ENCODE data around the gene CYP2F1.
"Not testable (repeated sequence)": the region's sequence is repeated elsewhere in the genome, so short reads cannot be mapped to it uniquely, and the experiment has no call there.

Gene CYP2F1

GRCh38 chr19:41126765-41127203 is 12.6 kb downstream of the CYP2F1 start:
- DNase-seq (ENCODE audit: low read depth in 1 of 2, low spot score in 1 of 2) = not testable (repeated sequence)

GRCh38 chr19:41127362-41127761 is 13.1 kb downstream of the CYP2F1 start:
- DNase-seq (ENCODE audit: low read depth in 1 of 2, low spot score in 1 of 2) = not testable (repeated sequence)

- peak; percentile 71 to 85 for DNase-seq (ENCODE audit: low read depth in 1 of 2, low spot score in 1 of 2)
Observed at GRCh38 chr19:41127801-41128300, 13.6 kb downstream of the CYP2F1 start.

DNA sequence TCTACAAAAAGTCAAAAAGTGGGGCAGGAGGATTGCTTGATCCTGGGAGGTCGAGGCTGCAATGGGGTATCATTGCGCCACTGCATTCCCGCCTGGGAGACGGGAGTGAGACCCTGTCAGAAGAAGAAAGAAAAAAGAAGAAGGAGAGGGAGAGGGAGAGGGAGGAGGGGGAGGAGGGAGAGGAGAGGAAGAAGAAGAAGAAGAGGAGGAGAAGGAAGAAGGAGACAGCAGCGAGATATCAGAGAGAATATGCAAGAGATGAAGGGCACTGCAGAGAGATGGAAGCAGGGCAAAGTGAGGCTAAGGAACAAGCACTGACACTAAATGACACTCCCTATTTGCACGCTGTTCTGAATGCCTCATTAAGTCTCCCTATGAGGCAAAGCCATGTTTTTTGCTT is 14.5 kb downstream of the CYP2F1 start:
- DNase-seq (ENCODE audit: low read depth in 1 of 2, low spot score in 1 of 2) = no peak

DNA sequence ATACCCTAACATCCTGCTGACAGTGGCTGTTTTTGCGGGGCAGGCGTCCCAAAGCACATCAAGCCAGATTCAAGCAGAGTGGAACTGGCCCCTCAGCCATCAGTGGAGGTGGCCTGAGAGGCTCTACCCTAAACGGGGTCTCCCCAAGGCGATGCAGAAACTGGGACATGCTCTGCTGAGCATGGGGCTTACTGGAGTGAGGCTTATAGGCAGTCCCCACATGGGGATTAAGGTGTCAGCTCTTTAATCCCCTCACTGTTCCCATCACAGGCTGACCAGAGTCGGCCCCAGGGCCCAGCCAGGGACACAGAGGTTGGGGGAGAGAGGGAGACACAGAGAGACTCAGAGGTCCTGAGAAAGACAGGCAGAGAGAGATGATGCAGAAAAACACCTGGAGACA is 17.0 kb downstream of the CYP2F1 start:
- no peak for DNase-seq (ENCODE audit: low read depth in 1 of 2, low spot score in 1 of 2)

DNA sequence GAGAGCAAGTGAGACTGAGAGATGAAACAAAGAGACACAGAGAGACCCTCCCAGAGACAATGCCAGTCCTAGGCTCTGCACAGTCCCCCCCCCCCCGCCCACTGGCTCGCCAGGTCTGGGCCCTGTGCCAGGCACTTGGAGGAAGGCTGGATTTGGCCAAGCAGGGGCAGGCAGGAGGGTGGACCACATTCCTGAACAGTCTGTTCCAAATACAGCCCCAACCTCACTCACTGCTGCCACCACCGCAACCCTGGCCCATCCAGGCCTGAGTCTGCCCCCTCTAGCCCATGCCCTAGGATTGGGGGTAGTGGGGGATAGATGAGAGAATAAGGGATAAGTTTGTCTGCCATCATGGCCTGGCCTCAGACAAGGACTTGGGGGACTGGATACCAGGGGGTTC is 19.0 kb downstream of the CYP2F1 start:
- DNase-seq (ENCODE audit: low read depth in 1 of 2, low spot score in 1 of 2) = no peak

DNA sequence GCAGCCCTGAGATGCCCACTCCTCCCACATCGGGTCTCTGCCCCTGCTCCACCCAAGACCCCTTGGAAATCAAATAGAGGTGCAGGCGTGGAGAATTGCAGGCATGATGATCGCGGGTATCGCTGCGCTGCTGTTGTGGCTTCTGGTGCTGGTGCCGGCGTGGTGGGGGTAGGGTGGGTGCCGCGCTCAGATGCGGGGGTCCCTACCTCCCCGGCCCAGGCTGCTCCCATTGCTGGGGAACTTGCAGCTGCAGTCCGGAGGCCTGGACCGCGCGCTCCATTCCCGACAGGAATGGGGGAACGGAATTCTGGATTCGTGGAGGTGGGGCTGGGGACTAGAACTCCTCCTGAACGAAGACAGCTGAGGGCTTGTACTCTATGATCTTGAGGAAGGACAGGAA is 20.4 kb downstream of the CYP2F1 start:
- no peak for DNase-seq (ENCODE audit: low read depth in 1 of 2, low spot score in 1 of 2)

GRCh38 chr19:41135390-41136384 is 21.5 kb downstream of the CYP2F1 start:
- peak; percentile 27 to 28 for DNase-seq (ENCODE audit: low read depth in 1 of 2, low spot score in 1 of 2)

DNA sequence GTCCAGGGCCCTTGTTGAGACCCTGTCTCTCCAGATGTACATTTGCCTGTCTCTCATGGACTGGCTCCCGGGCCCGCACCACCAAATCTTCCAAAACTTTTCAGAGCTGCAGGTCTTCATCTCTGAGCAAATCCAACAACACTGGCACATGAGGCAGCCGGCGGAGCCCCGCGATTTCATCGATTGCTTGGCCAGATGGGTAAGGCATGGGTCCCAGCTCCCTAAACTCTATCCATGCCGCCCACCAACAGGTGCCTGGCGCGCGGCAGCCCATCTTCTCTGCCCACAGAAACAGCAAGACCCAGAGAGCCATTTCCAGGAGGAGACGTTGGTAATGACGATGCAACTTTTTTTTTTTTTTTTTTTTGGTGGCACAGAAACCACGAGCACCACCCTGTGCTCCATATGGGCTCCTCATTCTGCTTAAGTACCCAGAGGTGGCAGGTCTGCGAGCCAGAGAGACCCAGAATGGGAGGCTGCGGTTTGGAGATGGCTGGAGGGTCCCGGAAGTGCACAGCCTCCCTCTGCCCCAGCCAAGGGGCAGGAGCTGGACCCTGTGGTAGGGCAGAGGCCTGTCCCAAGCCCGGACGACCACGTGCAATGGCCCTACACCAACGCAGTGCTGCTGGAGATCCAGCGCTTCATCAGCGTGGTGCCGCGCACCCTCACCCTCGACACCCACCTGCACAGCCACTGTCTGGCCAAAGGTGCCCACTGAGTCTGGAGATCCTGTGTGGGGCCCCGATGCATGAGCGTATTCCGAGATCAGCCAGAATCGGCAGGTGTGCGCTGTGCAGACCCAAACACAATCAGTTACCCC is 22.6 kb downstream of the CYP2F1 start:
- DNase-seq (ENCODE audit: low read depth in 1 of 2, low spot score in 1 of 2) = no peak

GRCh38 chr19:41144403-41144802 is 30.2 kb downstream of the CYP2F1 start:
- peak; percentile 71 to 89 for DNase-seq (ENCODE audit: low read depth in 1 of 2, low spot score in 1 of 2)

GRCh38 chr19:41149831-41150230 is 35.6 kb downstream of the CYP2F1 start:
- DNase-seq (ENCODE audit: low read depth in 1 of 2, low spot score in 1 of 2) = no peak

DNA sequence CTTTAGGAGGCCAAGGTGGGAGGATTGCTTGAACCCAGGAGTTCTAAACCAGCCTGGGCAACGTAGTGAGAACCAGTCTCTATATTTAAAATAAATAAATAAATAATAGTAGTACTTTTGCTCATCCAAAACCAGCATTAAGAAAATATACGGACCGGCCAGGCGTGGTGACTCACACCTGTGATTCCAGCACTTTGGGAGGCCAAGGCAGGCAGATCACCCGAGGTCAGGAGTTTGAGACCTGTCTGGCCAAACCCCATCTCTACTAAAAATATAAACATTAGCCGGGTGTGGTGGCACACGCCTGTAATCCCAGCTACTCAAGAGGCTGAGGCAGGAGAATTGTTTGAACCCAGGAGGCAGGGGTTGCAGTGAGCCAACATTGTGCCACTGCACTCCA is 36.8 kb downstream of the CYP2F1 start:
- DNase-seq (ENCODE audit: low read depth in 1 of 2, low spot score in 1 of 2) = not testable (repeated sequence)

- DNase-seq (ENCODE audit: low read depth in 1 of 2, low spot score in 1 of 2) = no peak
Observed at GRCh38 chr19:41154060-41154459, 39.8 kb downstream of the CYP2F1 start.

GRCh38 chr19:41156207-41156606 is 42.0 kb downstream of the CYP2F1 start:
- DNase-seq (ENCODE audit: low read depth in 1 of 2, low spot score in 1 of 2) = no peak

DNA sequence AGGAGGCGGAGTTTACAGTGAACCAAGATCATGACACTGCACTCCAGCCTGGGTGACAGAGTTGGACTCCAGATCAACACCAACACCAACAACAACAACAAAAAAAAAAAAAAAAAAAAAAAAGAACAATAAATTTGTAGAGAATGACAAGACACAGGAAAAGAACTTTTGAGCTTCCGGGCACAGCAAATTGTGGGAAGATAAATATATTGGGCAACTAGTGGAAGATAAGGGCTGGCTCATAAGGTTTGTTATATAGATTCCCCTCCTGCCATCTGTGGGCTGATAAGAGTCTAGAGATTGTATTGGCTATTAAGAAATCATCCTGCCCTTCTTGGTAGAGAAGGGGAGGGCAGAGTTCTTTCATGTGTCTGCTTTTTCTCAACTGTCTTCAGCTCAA is 45.6 kb downstream of the CYP2F1 start:
- DNase-seq (ENCODE audit: low read depth in 1 of 2, low spot score in 1 of 2) = no peak

- DNase-seq (ENCODE audit: low read depth in 1 of 2, low spot score in 1 of 2) = no peak
Observed at GRCh38 chr19:41161903-41162302, 47.7 kb downstream of the CYP2F1 start.

DNA sequence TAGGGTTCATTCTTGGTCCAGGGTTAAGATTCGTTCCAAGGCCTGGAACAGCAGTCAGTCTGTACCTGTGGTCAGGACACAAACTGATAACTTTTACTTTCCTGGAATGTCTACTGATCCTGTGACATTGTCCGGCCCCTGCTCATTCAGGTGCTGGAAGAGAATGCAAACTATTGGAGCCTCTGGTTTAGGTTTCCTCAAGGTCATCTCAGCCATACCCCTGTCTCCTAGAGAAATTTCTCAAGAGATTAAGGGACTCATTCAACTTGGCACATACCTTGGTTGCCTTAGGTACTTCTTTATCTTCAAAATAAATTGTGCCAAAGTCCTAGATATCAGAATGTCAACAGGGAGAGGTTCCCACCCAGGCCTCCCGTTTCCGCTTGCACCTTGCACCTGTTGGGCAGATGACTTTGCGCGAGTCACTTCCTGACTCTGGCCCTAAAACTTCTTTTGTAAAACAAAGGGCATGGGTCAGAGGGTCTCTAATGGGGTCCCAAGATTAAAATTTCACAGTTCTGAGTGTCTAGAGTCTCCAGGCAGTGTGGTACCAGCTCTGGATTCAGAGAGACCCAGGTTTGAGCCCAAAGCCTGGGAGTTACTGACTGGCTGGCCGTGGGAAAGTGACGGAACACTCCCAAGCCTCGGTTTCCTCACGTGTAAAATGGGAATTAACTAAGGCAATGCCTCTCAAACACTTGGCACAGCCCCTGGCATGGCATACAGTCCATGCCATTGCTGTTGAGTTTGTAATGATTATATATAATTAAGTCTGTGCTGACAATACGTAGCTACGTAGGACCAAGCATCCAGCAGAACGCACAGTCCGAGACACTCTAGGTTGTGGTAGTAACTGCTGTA is 52.9 kb downstream of the CYP2F1 start:
- no peak for DNase-seq (ENCODE audit: low read depth in 1 of 2, low spot score in 1 of 2)

GRCh38 chr19:41172297-41173164 is 58.3 kb downstream of the CYP2F1 start:
- no peak for DNase-seq (ENCODE audit: low read depth in 1 of 2, low spot score in 1 of 2)

DNA sequence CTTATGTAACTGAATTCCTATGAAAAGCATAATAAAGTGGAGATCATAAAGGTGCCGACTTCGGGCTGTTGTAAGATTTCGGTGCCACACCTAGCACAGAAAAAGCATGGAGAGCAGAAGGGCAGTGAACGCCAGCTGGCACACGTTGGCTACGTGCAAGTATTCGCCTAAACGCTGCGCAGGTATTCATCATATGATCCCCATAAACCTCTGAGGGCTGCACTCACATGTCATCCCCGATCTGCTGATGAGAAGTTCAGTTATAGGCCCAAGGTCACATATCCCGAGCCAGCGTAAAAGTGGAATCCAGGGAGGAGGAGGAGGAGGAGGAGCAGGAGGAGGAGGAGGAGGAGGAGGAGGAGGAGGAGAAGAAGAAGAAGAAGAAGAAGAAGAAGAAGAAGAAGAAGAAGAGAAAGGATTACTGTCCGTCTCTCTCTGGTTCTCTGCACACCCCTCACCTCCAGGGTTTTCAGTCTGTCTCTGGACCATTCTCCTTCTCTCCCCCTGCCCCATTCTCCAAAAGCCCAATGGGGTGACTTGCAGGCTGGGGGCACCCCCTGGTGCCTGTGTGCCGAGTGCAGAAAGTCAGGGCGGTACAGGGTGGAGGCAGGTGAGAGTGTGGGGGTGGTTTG is 60.2 kb downstream of the CYP2F1 start:
- no peak for DNase-seq (ENCODE audit: low read depth in 1 of 2, low spot score in 1 of 2)

Measured in activated CD4-positive, alpha-beta T cell treated with anti-CD3 and anti-CD28 coated beads, Interleukin-2, amount 50 U/mL, for 24 hours (primary cell).